HCT116 (cell line): ENCODE data around the gene DAPK3. TPM values are rescaled to one million over a fixed set of nuclear protein-coding genes. Genes with fewer than 3 reads are reported as not detected.

ENCODE experiments used
- ATAC-seq: fragments of 200-7000 bp; cut with Tn5 transposase; 2 replicates; pipeline ENCODE4 v1.9.1; 2020; ENCODE audit warnings: mild to moderate bottlenecking, moderate library complexity
- BruUV-seq: library from RNA; stranded (reverse); fragments of 400-500 nt; replicated peaks from 2 replicates; lab custom pipeline; 2021; lab: Mats Ljungman, UMichigan
- CTCF ChIA-PET: fragments of 300-600 bp; sonication (Branson Sonifier 250); formaldehyde crosslinking; loops from one replicate; lab custom pipeline; 2021; ENCODE audit warnings: antibody characterized with exemption; lab: Charles Lee
- POLR2A ChIA-PET: fragments of 300-600, 350-600 bp; sonication (Branson Sonifier 250); formaldehyde crosslinking; loops from one replicate; lab custom pipeline; 2021; ENCODE audit warnings: antibody characterized with exemption; lab: Charles Lee
- RAD21 ChIA-PET, 2 experiments: fragments of 300-600 bp; sonication (Branson Sonifier 250); formaldehyde crosslinking; loops; one replicate each; lab custom pipeline; 2023; ENCODE audit warnings: low total read pairs in 2 of 2; ENCODE audit not compliant: uncharacterized antibody in 2 of 2, unreplicated experiment in 2 of 2, low non-redundant PET in 1 of 2; lab: Charles Lee
- DNase-seq: peaks from one replicate; pipeline ENCODE4 v3.0.0-alpha.2; 2010; ENCODE audit warnings: low read depth, low spot score
- H2AFZ ChIP-seq: fragments of 200-600 bp; shearing (Covaris generic), sonication (generic); 2 replicates; pipeline ENCODE4 v1.6.1; 2017; ENCODE audit warnings: low read depth, mixed run types, mixed read lengths, antibody characterized with exemption, low read length; ENCODE audit not compliant: poor library complexity, severe bottlenecking
- H3K27ac ChIP-seq: 2 replicates; pipeline ENCODE4 v1.5.1; 2012; ENCODE audit warnings: low read depth, low read length
- H3K27me3 ChIP-seq: fragments of 200-600 bp; sonication (generic); 2 replicates; pipeline ENCODE4 v1.6.1; 2016; ENCODE audit warnings: mixed run types, low read length, mixed read lengths; ENCODE audit not compliant: insufficient read depth
- H3K36me3 ChIP-seq, 2 experiments: fragments of 200-500 bp in 1 of 2; fragments of 200-600 bp in 1 of 2; sonication (Bioruptor generic) in 1 of 2; sonication (generic) in 1 of 2; 2 replicates each; pipeline versions ENCODE4 v1.5.1 to v1.6.1; 2014 to 2016; ENCODE audit warnings: low read length in 2 of 2, inconsistent platforms in 1 of 2, mixed read lengths in 1 of 2, mixed run types in 1 of 2; ENCODE audit not compliant: insufficient read depth in 2 of 2, control insufficient read depth in 1 of 2
- H3K4me1 ChIP-seq, 2 experiments: fragments of 200-600 bp in 1 of 2; sonication (generic) in 1 of 2; 2 replicates each; pipeline versions ENCODE4 v1.5.1 to v1.6.1; 2012 to 2017; ENCODE audit warnings: low read length in 2 of 2, inconsistent platforms in 1 of 2, mild to moderate bottlenecking in 1 of 2, mixed read lengths in 1 of 2, mixed run types in 1 of 2, moderate library complexity in 1 of 2; ENCODE audit not compliant: insufficient read depth in 2 of 2, control insufficient read depth in 1 of 2
- H3K4me2 ChIP-seq: fragments of 200-600 bp; sonication (generic); 2 replicates; pipeline ENCODE4 v1.6.1; 2017; ENCODE audit warnings: mixed run types, low read length, mixed read lengths
- H3K4me3 ChIP-seq, 2 experiments: fragments of 200-600 bp in 1 of 2; sonication (generic) in 1 of 2; replicated peaks in 1 of 2; 2 replicates each; pipeline ENCODE4 v1.5.1; 2011 to 2016; ENCODE audit warnings: low read length in 2 of 2, control low read depth in 1 of 2, low read depth in 1 of 2, mild to moderate bottlenecking in 1 of 2, mixed read lengths in 1 of 2, mixed run types in 1 of 2
- H3K79me2 ChIP-seq: fragments of 200-600 bp; sonication (generic); 2 replicates; pipeline ENCODE4 v1.6.1; 2017; ENCODE audit warnings: mild to moderate bottlenecking, mixed run types, low read length, moderate library complexity, mixed read lengths; ENCODE audit not compliant: insufficient read depth
- H3K9ac ChIP-seq: fragments of 200-600 bp; sonication (generic); 2 replicates; pipeline ENCODE4 v1.6.1; 2016; ENCODE audit warnings: low read length, mixed read lengths
- H3K9me2 ChIP-seq: fragments of 200-600 bp; sonication (generic), shearing (Covaris generic); 2 replicates; pipeline ENCODE4 v1.6.1; 2017; ENCODE audit warnings: mixed run types, mild to moderate bottlenecking, moderate library complexity; ENCODE audit not compliant: insufficient read depth
- H3K9me3 ChIP-seq, 2 experiments: fragments of 200-500 bp in 1 of 2; fragments of 200-600 bp in 1 of 2; sonication (Bioruptor generic) in 1 of 2; sonication (generic) in 1 of 2; 2 replicates each; pipeline ENCODE4 v1.6.1; 2014 to 2017; ENCODE audit warnings: low read length in 2 of 2, mixed read lengths in 2 of 2, inconsistent platforms in 1 of 2, low read depth in 1 of 2, mild to moderate bottlenecking in 1 of 2, mixed run types in 1 of 2, moderate library complexity in 1 of 2; ENCODE audit not compliant: control insufficient read depth in 1 of 2, insufficient read depth in 1 of 2
- H4K20me1 ChIP-seq: fragments of 200-600 bp; sonication (generic), shearing (Covaris generic); 2 replicates; pipeline ENCODE4 v1.6.1; 2017; ENCODE audit warnings: mixed run types, mild to moderate bottlenecking, moderate library complexity; ENCODE audit not compliant: insufficient read depth
- CBX3 ChIP-seq: IDR thresholded peaks from 2 replicates; pipeline ENCODE4 v1.6.1; 2012; ENCODE audit warnings: low read depth
- CEBPB ChIP-seq: IDR thresholded peaks from 2 replicates; pipeline ENCODE4 v1.6.1; 2012; ENCODE audit warnings: low read depth
- ELF1 ChIP-seq: IDR thresholded peaks from 2 replicates; pipeline ENCODE4 v1.6.1; 2012; ENCODE audit warnings: low read depth, borderline replicate concordance
- EZH2 ChIP-seq: fragments of 200-600 bp; sonication (generic); IDR thresholded peaks from 2 replicates; pipeline ENCODE4 v1.6.1; 2017; ENCODE audit warnings: antibody characterized with exemption, mixed run types
- EZH2phosphoT487 ChIP-seq: fragments of 200-600 bp; IDR thresholded peaks from 2 replicates; pipeline ENCODE4 v1.6.1; 2018; ENCODE audit warnings: antibody characterized with exemption, borderline replicate concordance
- JUND ChIP-seq: IDR thresholded peaks from 2 replicates; pipeline ENCODE4 v1.6.1; 2012
- POLR2A ChIP-seq: IDR thresholded peaks from 2 replicates; pipeline ENCODE4 v1.7.0; 2011; ENCODE audit warnings: borderline replicate concordance; ENCODE audit not compliant: insufficient read depth, insufficient read length; ENCODE audit errors: extremely low read depth
- POLR2AphosphoS5 ChIP-seq: IDR thresholded peaks from 2 replicates; pipeline ENCODE4 v1.6.1; 2011; ENCODE audit warnings: mild to moderate bottlenecking, low read depth, low read length, moderate library complexity
- RAD21 ChIP-seq: IDR thresholded peaks from 2 replicates; pipeline ENCODE4 v1.6.1; 2012; ENCODE audit warnings: low read depth, mild to moderate bottlenecking
- SIN3A ChIP-seq: IDR thresholded peaks from 2 replicates; pipeline ENCODE4 v1.6.1; 2012; ENCODE audit warnings: low read depth
- SP1 ChIP-seq: IDR thresholded peaks from 2 replicates; pipeline ENCODE4 v1.6.1; 2012; ENCODE audit warnings: low read depth
- TCF7L2 ChIP-seq: IDR thresholded peaks from 2 replicates; pipeline ENCODE4 v1.7.0; 2011; ENCODE audit warnings: borderline replicate concordance, inconsistent platforms; ENCODE audit not compliant: insufficient read depth, insufficient read length; ENCODE audit errors: extremely low read depth
- YY1 ChIP-seq: IDR thresholded peaks from 2 replicates; pipeline ENCODE4 v1.6.1; 2011; ENCODE audit warnings: low read length, low read depth, moderate library complexity, mild to moderate bottlenecking; ENCODE audit not compliant: insufficient replicate concordance; ENCODE audit errors: extremely low read depth
- ZFX ChIP-seq: fragments of 450-650 bp; IDR thresholded peaks from 2 replicates; pipeline ENCODE4 v1.6.1; 2017
- intact Hi-C: fragments of 100-400 bp; cut with micrococcal nuclease; formaldehyde crosslinking; loops from 2 replicates; pipeline ENCODE4 v1.10.0; 2022
- total RNA-seq: library from RNA; stranded (reverse); gene quantifications from one replicate; pipeline ENCODE4 v1.2.1, GENCODE V29; 2021; ENCODE audit not compliant: unreplicated experiment
- TF ChIP-seq, protein P1 (sequence below), 3 experiments: fragments of 200-600 bp in 1 of 3; sonication (generic) in 1 of 3; IDR thresholded peaks in 2 of 3; conservative IDR thresholded peaks in 1 of 3; 2 replicates each; pipeline ENCODE4 v1.5.1; 2012 to 2017; ENCODE audit warnings: low read depth in 2 of 3, low read length in 2 of 3, antibody characterized with exemption in 1 of 3, borderline replicate concordance in 1 of 3, control low read depth in 1 of 3, mild to moderate bottlenecking in 1 of 3, mixed read lengths in 1 of 3, mixed run types in 1 of 3, moderate library complexity in 1 of 3; ENCODE audit not compliant: insufficient read depth in 1 of 3
- TF ChIP-seq, protein P2 (sequence below): IDR thresholded peaks from 2 replicates; pipeline ENCODE4 v1.6.1; 2012
- TF ChIP-seq, protein P3 (sequence below): IDR thresholded peaks from 2 replicates; pipeline ENCODE4 v1.6.1; 2012; ENCODE audit warnings: low read depth

Gene DAPK3
- total RNA-seq, 1 experiment from 2014 or later: 54.8 TPM

DNA sequence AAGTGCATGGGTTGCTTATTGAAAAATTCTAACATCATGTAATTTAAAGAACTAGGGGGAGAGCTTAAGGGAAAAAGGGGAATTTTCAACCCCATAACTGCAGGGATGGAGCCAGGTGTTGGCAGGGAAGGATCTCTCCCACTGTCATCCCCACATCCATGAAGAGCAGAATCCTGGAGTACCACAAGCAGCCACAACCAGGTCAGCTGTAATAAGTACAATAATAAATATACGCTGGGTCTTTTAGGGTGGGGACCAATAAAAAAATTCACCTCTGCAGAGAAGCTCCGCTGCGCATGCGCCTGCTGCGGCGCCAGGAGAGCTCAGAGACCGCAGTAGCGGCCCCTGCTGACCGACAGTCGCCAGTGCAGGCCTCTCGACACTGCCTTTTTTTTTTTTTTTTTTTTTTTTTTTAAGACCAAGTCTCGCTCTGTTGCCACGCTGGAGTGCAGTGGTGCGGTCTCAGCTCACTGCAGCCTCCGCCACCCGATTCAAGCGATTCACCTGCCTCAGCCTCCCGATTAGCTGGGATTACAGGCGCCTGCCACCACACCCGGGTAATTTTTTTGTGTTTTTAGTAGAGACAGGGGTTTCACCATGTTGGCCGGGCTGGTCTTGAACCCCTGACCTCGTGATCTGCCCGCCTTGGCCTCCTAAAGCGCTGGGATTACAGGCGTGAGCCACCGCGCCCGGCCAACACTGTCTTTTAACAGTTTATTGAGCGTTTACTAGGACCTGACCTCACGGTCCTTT is 16.9 kb upstream of the DAPK3 start:
- ChIA-PET RAD21 (interaction anchor here (0.5 to 1.1 kb wide), 5 partner anchors 71 to 219 kb away, joined by 3 to 5 read pairs (median 4); no protein-coding TSS in a partner anchor), POLR2A (interaction anchor here (0.6 to 1.7 kb wide), 11 partner anchors 9 to 712 kb away, joined by 3 to 8 read pairs (median 4); partner anchors contain the start of genes DAPK3 and PIAS4), CTCF (interaction anchor here (0.6 to 2.0 kb wide), 25 partner anchors 9 to 952 kb away, joined by 3 to 27 read pairs (median 5); partner anchors contain the start of genes DAPK3, MRPL54 and PIAS4)
- peak; percentile 79 for DNase-seq
- H4K20me1 ChIP-seq: peaks cover 20% of the 10 kb centered on the region; the same call in 1 of the 2 replicates
- peak overlapping the region; percentile 95 for H3K4me3 ChIP-seq
- H3K4me1 ChIP-seq: peaks cover 22 to 48% of the 10 kb centered on the region in 2 experiments
- TF ChIP-seq CEBPB (no peak), EZH2 (no peak), YY1 (no peak), POLR2A (no peak), SP1 (no peak), RAD21 (peak; percentile 38; the same call in 1 of the 2 replicates), EZH2phosphoT487 (no peak), JUND (no peak), SIN3A (no peak), ZFX (no peak), POLR2AphosphoS5 (no peak), ELF1 (no peak), CBX3 (peak; percentile 56; the same call in 1 of the 2 replicates), TCF7L2 (no peak)
- TF ChIP-seq, protein P1, sequence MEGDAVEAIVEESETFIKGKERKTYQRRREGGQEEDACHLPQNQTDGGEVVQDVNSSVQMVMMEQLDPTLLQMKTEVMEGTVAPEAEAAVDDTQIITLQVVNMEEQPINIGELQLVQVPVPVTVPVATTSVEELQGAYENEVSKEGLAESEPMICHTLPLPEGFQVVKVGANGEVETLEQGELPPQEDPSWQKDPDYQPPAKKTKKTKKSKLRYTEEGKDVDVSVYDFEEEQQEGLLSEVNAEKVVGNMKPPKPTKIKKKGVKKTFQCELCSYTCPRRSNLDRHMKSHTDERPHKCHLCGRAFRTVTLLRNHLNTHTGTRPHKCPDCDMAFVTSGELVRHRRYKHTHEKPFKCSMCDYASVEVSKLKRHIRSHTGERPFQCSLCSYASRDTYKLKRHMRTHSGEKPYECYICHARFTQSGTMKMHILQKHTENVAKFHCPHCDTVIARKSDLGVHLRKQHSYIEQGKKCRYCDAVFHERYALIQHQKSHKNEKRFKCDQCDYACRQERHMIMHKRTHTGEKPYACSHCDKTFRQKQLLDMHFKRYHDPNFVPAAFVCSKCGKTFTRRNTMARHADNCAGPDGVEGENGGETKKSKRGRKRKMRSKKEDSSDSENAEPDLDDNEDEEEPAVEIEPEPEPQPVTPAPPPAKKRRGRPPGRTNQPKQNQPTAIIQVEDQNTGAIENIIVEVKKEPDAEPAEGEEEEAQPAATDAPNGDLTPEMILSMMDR (IDR thresholded peaks at IDR 0.05 in 2 of 3, conservative IDR thresholded peaks at IDR 0.05 in 1 of 3; ENCODE audit: borderline replicate concordance in 1 of 3, insufficient read depth in 1 of 3, low read depth in 2 of 3, low read length in 2 of 3): peak; percentile 67 to 89 (median 72); a peak in 5 of 6 replicates
- TF ChIP-seq, protein P2, sequence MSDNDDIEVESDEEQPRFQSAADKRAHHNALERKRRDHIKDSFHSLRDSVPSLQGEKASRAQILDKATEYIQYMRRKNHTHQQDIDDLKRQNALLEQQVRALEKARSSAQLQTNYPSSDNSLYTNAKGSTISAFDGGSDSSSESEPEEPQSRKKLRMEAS: no peak
- TF ChIP-seq, protein P3, sequence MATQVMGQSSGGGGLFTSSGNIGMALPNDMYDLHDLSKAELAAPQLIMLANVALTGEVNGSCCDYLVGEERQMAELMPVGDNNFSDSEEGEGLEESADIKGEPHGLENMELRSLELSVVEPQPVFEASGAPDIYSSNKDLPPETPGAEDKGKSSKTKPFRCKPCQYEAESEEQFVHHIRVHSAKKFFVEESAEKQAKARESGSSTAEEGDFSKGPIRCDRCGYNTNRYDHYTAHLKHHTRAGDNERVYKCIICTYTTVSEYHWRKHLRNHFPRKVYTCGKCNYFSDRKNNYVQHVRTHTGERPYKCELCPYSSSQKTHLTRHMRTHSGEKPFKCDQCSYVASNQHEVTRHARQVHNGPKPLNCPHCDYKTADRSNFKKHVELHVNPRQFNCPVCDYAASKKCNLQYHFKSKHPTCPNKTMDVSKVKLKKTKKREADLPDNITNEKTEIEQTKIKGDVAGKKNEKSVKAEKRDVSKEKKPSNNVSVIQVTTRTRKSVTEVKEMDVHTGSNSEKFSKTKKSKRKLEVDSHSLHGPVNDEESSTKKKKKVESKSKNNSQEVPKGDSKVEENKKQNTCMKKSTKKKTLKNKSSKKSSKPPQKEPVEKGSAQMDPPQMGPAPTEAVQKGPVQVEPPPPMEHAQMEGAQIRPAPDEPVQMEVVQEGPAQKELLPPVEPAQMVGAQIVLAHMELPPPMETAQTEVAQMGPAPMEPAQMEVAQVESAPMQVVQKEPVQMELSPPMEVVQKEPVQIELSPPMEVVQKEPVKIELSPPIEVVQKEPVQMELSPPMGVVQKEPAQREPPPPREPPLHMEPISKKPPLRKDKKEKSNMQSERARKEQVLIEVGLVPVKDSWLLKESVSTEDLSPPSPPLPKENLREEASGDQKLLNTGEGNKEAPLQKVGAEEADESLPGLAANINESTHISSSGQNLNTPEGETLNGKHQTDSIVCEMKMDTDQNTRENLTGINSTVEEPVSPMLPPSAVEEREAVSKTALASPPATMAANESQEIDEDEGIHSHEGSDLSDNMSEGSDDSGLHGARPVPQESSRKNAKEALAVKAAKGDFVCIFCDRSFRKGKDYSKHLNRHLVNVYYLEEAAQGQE: no peak
- BruUV-seq: no TSS peak
- H3K9ac ChIP-seq: peak overlapping the region; percentile 99
- intact Hi-C loops: loop anchor here (5.0 kb wide), 2 partner anchors 135 to 200 kb away; no protein-coding TSS in a partner anchor
- peak overlapping the region; percentile 95 for H2AFZ ChIP-seq
- peaks cover 11 to 21% of the 10 kb centered on the region in 2 experiments for H3K36me3 ChIP-seq
- peaks cover 25% of the 10 kb centered on the region for H3K79me2 ChIP-seq
- no peaks in the 10 kb centered on the region for H3K9me2 ChIP-seq
- no peaks in the 10 kb centered on the region for H3K27me3 ChIP-seq
- no peaks in the 10 kb centered on the region for H3K9me3 ChIP-seq
- ATAC-seq: peak; percentile 33
- H3K4me2 ChIP-seq: peak overlapping the region; percentile 84
- peak overlapping the region; percentile 98 for H3K27ac ChIP-seq
